Measurements from ENCODE around the gene DLX4. TPM values are rescaled to one million over a fixed set of nuclear protein-coding genes. Genes with fewer than 3 reads are reported as not detected.

DLX4 gene
- total RNA-seq, 3 donors from 2014 or later: 0.73 to 1.1 (median 0.99) TPM

DNA sequence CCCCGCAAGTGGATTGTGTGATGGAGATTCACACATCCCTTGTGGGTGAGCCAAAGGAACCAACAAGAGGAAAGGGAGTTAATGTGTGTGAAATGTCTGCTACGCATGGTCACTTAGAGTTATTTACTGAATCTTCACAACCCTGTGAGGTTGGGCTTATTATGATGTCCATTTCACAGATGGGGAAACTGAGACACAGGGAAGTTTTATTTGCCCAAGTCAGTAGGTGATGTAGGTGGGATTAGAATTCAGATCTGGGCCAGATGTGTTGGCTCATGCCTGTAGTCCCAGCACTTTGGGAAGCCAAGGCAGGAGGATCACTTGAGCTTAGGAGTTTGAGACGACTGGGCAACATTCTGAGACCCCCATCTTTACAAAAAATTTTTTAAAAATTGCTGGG lies 11.6 kb upstream of the DLX4 start:
- Mint-ChIP-seq H3K27me3 (ENCODE audit: low read depth) (peaks cover 29% of the 10 kb centered on the region), H3K4me3 (no peak overlapping the region), H3K36me3 (ENCODE audit: insufficient read depth) (no peaks in the 10 kb centered on the region), H3K4me1 (ENCODE audit: low read depth) (no peaks in the 10 kb centered on the region), H3K9me3 (no peaks in the 10 kb centered on the region)
- no peak for ATAC-seq
- no peak for DNase-seq

GRCh38 chr17:49958723-49959122 lies 10.3 kb upstream of the DLX4 start:
- H3K36me3 Mint-ChIP-seq (ENCODE audit: insufficient read depth): no peaks in the 10 kb centered on the region
- DNase-seq (no peak), ATAC-seq (no peak)
- H3K27me3 Mint-ChIP-seq (ENCODE audit: low read depth): peaks cover 36% of the 10 kb centered on the region
- H3K4me1 Mint-ChIP-seq (ENCODE audit: low read depth): peaks cover 4% of the 10 kb centered on the region
- H3K4me3 Mint-ChIP-seq: no peak overlapping the region
- no peaks in the 10 kb centered on the region for H3K9me3 Mint-ChIP-seq

- Mint-ChIP-seq H3K36me3 (ENCODE audit: insufficient read depth) (no peaks in the 10 kb centered on the region), H3K9me3 (no peaks in the 10 kb centered on the region), H3K4me1 (ENCODE audit: low read depth) (peaks cover 11% of the 10 kb centered on the region), H3K27me3 (ENCODE audit: low read depth) (peaks cover 41% of the 10 kb centered on the region), H3K4me3 (no peak overlapping the region)
- no peak for DNase-seq
- ATAC-seq: no peak
These were observed 9.6 kb upstream of the DLX4 start for GRCh38 chr17:49959183-49959935.

- H3K27me3 Mint-ChIP-seq (ENCODE audit: low read depth): peaks cover 67% of the 10 kb centered on the region
- H3K4me3 Mint-ChIP-seq: no peak overlapping the region
- ATAC-seq (no peak), DNase-seq (no peak)
- H3K9me3 Mint-ChIP-seq: peaks cover 2% of the 10 kb centered on the region
- H3K4me1 Mint-ChIP-seq (ENCODE audit: low read depth): peaks cover 26% of the 10 kb centered on the region
- no peaks in the 10 kb centered on the region for H3K36me3 Mint-ChIP-seq (ENCODE audit: insufficient read depth)
These were observed 6.2 kb upstream of the DLX4 start for GRCh38 chr17:49962599-49963308.

DNA sequence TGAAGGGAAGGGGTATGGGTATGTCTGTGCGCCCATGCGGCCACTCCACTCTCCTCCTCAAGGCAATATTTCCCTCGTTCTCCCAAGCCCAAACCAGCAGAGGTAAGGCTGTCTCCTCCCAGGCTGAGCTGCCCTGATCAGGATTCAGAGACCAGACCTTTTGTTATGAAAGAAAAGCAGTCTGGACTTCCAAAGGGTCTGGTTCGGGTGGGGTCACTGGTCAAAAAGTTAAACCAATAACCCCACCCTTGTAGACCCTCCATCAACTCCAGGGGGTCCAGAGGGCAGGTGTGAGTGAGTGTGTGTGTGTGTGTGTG lies 5.7 kb upstream of the DLX4 start:
- Mint-ChIP-seq H3K4me1 (ENCODE audit: low read depth) (peaks cover 31% of the 10 kb centered on the region), H3K9me3 (peaks cover 4% of the 10 kb centered on the region), H3K36me3 (ENCODE audit: insufficient read depth) (no peaks in the 10 kb centered on the region), H3K4me3 (no peak overlapping the region), H3K27me3 (ENCODE audit: low read depth) (peaks cover 69% of the 10 kb centered on the region)
- ATAC-seq: no peak
- DNase-seq: no peak

- no peak for DNase-seq
- H3K36me3 Mint-ChIP-seq (ENCODE audit: insufficient read depth): no peaks in the 10 kb centered on the region
These were observed 5.2 kb upstream of the DLX4 start for GRCh38 chr17:49963626-49964302.

DNA sequence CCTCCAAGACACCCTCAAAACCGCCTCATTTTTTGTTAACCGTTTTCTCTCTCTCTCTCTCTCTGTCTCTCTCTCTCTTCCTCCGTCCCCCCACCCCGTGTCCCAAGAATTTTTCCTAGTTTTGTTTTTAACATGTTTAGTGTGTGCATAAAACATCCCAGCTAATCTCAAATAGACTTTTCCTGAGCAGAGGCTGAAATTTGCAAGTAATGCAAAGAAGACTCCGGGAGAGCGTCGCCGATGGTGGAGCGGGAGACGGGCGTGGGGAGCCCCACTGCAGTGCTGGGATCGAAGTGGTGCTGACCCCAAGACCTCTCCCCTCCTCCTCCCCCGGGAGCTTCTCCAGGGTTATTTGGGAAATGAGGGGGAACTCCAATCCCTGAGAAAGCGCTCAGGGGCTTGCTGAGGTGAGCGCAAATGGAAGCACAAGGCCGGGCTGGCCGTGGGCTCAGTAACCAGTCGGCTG lies 4.7 kb upstream of the DLX4 start:
- Mint-ChIP-seq H3K9me3 (peaks cover 4% of the 10 kb centered on the region), H3K4me3 (peak overlapping the region; percentile 47), H3K27me3 (ENCODE audit: low read depth) (peaks cover 70% of the 10 kb centered on the region), H3K36me3 (ENCODE audit: insufficient read depth) (no peaks in the 10 kb centered on the region), H3K4me1 (ENCODE audit: low read depth) (peaks cover 36% of the 10 kb centered on the region)
- DNase-seq (no peak), ATAC-seq (no peak)

More at GRCh38 chr17:49963626-49964302, 5.2 kb upstream of the DLX4 start:
- Mint-ChIP-seq H3K4me3 (peak overlapping the region; percentile 47), H3K4me1 (ENCODE audit: low read depth) (peaks cover 33% of the 10 kb centered on the region), H3K27me3 (ENCODE audit: low read depth) (peaks cover 69% of the 10 kb centered on the region), H3K9me3 (peaks cover 4% of the 10 kb centered on the region)
- no peak for ATAC-seq

- peaks cover 72% of the 10 kb centered on the region for H3K27me3 Mint-ChIP-seq (ENCODE audit: low read depth)
- ATAC-seq (peak in 1 of 2 donors; percentile 17), DNase-seq (peak; percentile 24)
- H3K4me3 Mint-ChIP-seq: peak overlapping the region; percentile 47
- H3K9me3 Mint-ChIP-seq: peaks cover 4% of the 10 kb centered on the region
- H3K36me3 Mint-ChIP-seq (ENCODE audit: insufficient read depth): no peaks in the 10 kb centered on the region
- peaks cover 41% of the 10 kb centered on the region for H3K4me1 Mint-ChIP-seq (ENCODE audit: low read depth)
These were observed 4.0 kb upstream of the DLX4 start for GRCh38 chr17:49964769-49965523.

DNA sequence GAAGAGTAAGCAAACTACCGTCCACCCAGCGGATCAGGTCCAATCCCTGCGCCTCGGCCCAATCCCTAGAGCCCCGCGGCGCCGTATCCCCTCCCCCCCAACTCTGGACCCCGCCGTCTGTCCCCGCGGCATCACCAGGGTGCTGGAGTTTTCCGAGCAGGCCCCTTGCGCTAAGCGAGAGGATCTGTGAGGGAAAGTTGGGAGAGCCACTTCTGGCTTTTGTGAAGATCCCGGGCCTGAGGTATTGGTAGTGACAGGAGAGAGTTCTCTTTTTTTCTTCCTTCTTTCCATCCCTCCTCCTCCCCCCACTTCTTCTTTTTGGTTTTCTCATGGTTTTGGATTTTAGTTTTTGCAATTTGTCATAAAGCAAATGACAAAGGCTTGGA lies 3.5 kb upstream of the DLX4 start:
- Mint-ChIP-seq H3K36me3 (ENCODE audit: insufficient read depth) (no peaks in the 10 kb centered on the region), H3K9me3 (peaks cover 4% of the 10 kb centered on the region), H3K4me3 (no peak overlapping the region), H3K4me1 (ENCODE audit: low read depth) (peaks cover 46% of the 10 kb centered on the region), H3K27me3 (ENCODE audit: low read depth) (peaks cover 78% of the 10 kb centered on the region)
- DNase-seq: no peak
- no peak for ATAC-seq

DNA sequence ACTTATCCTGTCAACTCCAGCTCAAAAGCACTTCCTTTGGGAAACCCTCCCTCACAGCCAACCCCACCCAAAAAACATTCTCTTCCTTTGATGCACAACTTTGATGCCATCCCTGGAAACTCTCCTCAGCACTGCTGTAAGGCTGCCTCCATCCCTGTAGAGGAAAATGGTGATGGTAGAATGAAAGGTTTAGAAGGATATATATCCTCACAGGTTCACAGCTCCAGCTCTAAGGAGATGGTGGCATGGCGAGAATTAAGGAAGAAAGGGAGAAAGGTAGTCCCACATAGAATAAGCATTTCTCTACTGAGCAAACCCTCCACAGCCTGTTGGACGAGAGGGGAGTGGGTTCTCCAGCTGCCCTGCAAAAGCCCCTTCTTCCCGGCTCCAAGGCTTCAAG lies 2.2 kb upstream of the DLX4 start:
- no peak overlapping the region for H3K4me3 Mint-ChIP-seq
- ATAC-seq: no peak
- DNase-seq: no peak
- H3K36me3 Mint-ChIP-seq (ENCODE audit: insufficient read depth): no peaks in the 10 kb centered on the region
- peaks cover 4% of the 10 kb centered on the region for H3K9me3 Mint-ChIP-seq
- H3K27me3 Mint-ChIP-seq (ENCODE audit: low read depth): peaks cover 84% of the 10 kb centered on the region
- H3K4me1 Mint-ChIP-seq (ENCODE audit: low read depth): peaks cover 57% of the 10 kb centered on the region

GRCh38 chr17:49967205-49967604 lies 1.8 kb upstream of the DLX4 start:
- DNase-seq (no peak), ATAC-seq (no peak)
- Mint-ChIP-seq H3K4me3 (no peak overlapping the region), H3K36me3 (ENCODE audit: insufficient read depth) (no peaks in the 10 kb centered on the region), H3K9me3 (peaks cover 4% of the 10 kb centered on the region), H3K27me3 (ENCODE audit: low read depth) (peaks cover 83% of the 10 kb centered on the region), H3K4me1 (ENCODE audit: low read depth) (peaks cover 58% of the 10 kb centered on the region)

DNA sequence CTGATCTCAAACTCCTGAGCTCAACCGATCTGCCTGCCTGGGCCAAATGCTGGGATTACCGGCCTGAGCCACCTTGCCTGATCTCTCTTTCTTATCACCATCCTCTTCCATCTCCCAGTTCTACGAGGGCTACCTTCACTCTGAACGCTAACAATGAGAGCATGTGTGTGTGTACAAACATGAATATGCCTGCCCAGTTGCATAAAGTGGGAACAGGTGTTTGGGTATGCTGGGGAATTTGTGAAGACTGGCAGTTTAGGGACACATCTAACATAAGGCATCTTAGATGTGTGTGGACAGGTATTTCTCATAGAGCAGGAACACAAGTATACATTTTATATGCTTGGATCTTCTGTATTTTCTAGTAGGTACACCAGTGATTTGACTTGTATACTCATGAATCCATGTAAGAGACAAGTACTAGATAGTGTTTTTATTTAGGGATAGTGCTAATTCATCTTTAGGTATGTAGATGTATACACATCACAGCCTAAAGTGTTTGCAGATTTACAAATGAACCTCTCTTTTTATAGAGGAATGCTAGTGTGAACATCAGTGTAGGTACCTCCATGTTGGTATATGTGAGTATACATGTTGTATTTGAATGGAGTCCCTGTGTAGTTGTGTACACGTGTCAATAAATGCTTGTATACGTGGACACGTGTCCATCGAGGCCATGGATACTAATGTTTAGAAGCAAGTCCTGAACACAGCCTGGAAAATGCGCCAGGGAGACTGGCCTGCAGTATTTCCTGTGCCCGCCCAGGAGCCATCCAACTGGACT lies 1.2 kb upstream of the DLX4 start:
- DNase-seq (no peak), ATAC-seq (no peak)
- H3K36me3 Mint-ChIP-seq (ENCODE audit: insufficient read depth): no peaks in the 10 kb centered on the region
- H3K27me3 Mint-ChIP-seq (ENCODE audit: low read depth): peaks cover 82% of the 10 kb centered on the region
- peaks cover 4% of the 10 kb centered on the region for H3K9me3 Mint-ChIP-seq
- peaks cover 58% of the 10 kb centered on the region for H3K4me1 Mint-ChIP-seq (ENCODE audit: low read depth)
- peak overlapping the region; percentile 71 for H3K4me3 Mint-ChIP-seq

GRCh38 chr17:49968405-49969133 lies 421 bp upstream of the DLX4 start:
- ATAC-seq: peak; percentile 79 to 83
- no peaks in the 10 kb centered on the region for H3K36me3 Mint-ChIP-seq (ENCODE audit: insufficient read depth)
- H3K9me3 Mint-ChIP-seq: peaks cover 4% of the 10 kb centered on the region
- peaks cover 82% of the 10 kb centered on the region for H3K27me3 Mint-ChIP-seq (ENCODE audit: low read depth)
- H3K4me3 Mint-ChIP-seq: peak overlapping the region; percentile 87
- peak; percentile 53 for DNase-seq
- peaks cover 56% of the 10 kb centered on the region for H3K4me1 Mint-ChIP-seq (ENCODE audit: low read depth)
